GM12878 (cell line): ENCODE results near the gene CHRM1. TPM values are rescaled to one million over a fixed set of nuclear protein-coding genes. Genes with fewer than 3 reads are reported as not detected.

Experiments used
- ATAC-seq: fragments of 200-7000 bp; cut with Tn5 transposase; 3 replicates; pipeline ENCODE4 v1.9.1; 2020; ENCODE audit warnings: mild to moderate bottlenecking, moderate library complexity
- BruUV-seq: library from RNA; stranded (reverse); fragments of 400-500 nt; replicated peaks from 2 replicates; lab custom pipeline; 2021; lab: Mats Ljungman, UMichigan
- CTCF ChIA-PET: fragments of 300-600 bp; sonication (Branson Sonifier 250); formaldehyde crosslinking; extraction: SDS; loops from one replicate; lab custom pipeline; 2021; ENCODE audit warnings: inconsistent platforms; lab: Yijun Ruan, JAX
- POLR2A ChIA-PET: fragments of 350-600 bp; formaldehyde crosslinking; extraction: SDS; loops from one replicate; lab custom pipeline; 2021; ENCODE audit warnings: inconsistent platforms; lab: Charles Lee
- RAD21 ChIA-PET: fragments of 300-600 bp; sonication (Branson Sonifier 250); formaldehyde crosslinking; loops from one replicate; lab custom pipeline; 2023; ENCODE audit warnings: antibody characterized with exemption; ENCODE audit not compliant: unreplicated experiment; lab: Charles Lee
- SMC1A ChIA-PET: fragments of 300-600 bp; sonication (Branson Sonifier 250); formaldehyde crosslinking; loops from one replicate; lab custom pipeline; 2023; ENCODE audit not compliant: unreplicated experiment, uncharacterized antibody; lab: Charles Lee
- DNase-seq: peaks from one replicate; pipeline ENCODE4 v3.0.0-alpha.2; 2011; ENCODE audit warnings: low read depth, low spot score
- FAIRE-seq: peaks from 3 replicates; lab custom pipeline; 2011; peaks lifted over from hg19 to GRCh38; lab: Jason Lieb, UNC
- H2AFZ ChIP-seq: 2 replicates; pipeline ENCODE4 v1.6.0; 2011; ENCODE audit warnings: low read depth, low read length, control low read depth; ENCODE audit not compliant: control insufficient read depth
- H3K27ac ChIP-seq: 2 replicates; pipeline ENCODE4 v1.5.1; 2011; ENCODE audit warnings: control low read depth; ENCODE audit not compliant: control insufficient read depth, insufficient read depth
- H3K27me3 ChIP-seq, 2 experiments: replicated peaks in 1 of 2; 2 replicates each; pipeline versions ENCODE4 v1.6.0 to v1.6.1; 2011; ENCODE audit warnings: low read length in 1 of 2; ENCODE audit not compliant: control insufficient read depth in 2 of 2, insufficient read depth in 2 of 2
- H3K36me3 ChIP-seq, 2 experiments: 2 replicates each; pipeline ENCODE4 v1.5.1; 2011; ENCODE audit warnings: low read length in 1 of 2; ENCODE audit not compliant: control insufficient read depth in 2 of 2, insufficient read depth in 2 of 2
- H3K4me1 ChIP-seq: 2 replicates; pipeline ENCODE4 v1.6.1; 2011; ENCODE audit warnings: mild to moderate bottlenecking, low read length, moderate library complexity, mixed read lengths; ENCODE audit not compliant: control insufficient read depth, insufficient read depth
- H3K4me2 ChIP-seq: 2 replicates; pipeline ENCODE4 v1.6.0; 2011; ENCODE audit warnings: control low read depth; ENCODE audit not compliant: control insufficient read depth, insufficient read depth
- H3K4me3 ChIP-seq: fragments of 200-600 bp; sonication (generic); 2 replicates; pipeline ENCODE4 v1.5.1; 2016
- H3K79me2 ChIP-seq: 2 replicates; pipeline ENCODE4 v1.6.0; 2011; ENCODE audit warnings: low read length; ENCODE audit not compliant: control insufficient read depth, insufficient read depth
- H3K9ac ChIP-seq: 2 replicates; pipeline ENCODE4 v1.8.0; 2011; ENCODE audit warnings: low read length, control low read depth, mixed read lengths; ENCODE audit not compliant: control insufficient read depth, insufficient read depth
- H3K9me3 ChIP-seq: replicated peaks from 3 replicates; pipeline ENCODE4 v1.5.1; 2011; ENCODE audit warnings: mild to moderate bottlenecking, low read length; ENCODE audit not compliant: control insufficient read depth, insufficient read depth
- H4K20me1 ChIP-seq: 2 replicates; pipeline ENCODE4 v1.6.0; 2011; ENCODE audit not compliant: control insufficient read depth, insufficient read depth
- ASH2L ChIP-seq: fragments of 300-600, 200-600 bp; sonication (generic); IDR thresholded peaks from 2 replicates; pipeline ENCODE4 v1.6.1; 2017; ENCODE audit warnings: low read depth, mild to moderate bottlenecking, borderline replicate concordance
- ESRRA ChIP-seq: IDR thresholded peaks from 2 replicates; pipeline ENCODE4 v1.6.1; 2012; ENCODE audit warnings: mild to moderate bottlenecking, low read length, improper control_type of control experiment
- IRF3 ChIP-seq: fragments of 450-650 bp; IDR thresholded peaks from 2 replicates; pipeline ENCODE4 v1.6.1; 2014; ENCODE audit warnings: mild to moderate bottlenecking
- MTA3 ChIP-seq: IDR thresholded peaks from 2 replicates; pipeline ENCODE4 v1.6.1; 2012; ENCODE audit warnings: low read length, inconsistent platforms, borderline replicate concordance
- NRF1 ChIP-seq: conservative IDR thresholded peaks from 2 replicates; pipeline ENCODE4 v1.6.1; 2011; ENCODE audit warnings: mild to moderate bottlenecking, low read depth, low read length, improper control_type of control experiment
- POU2F2 ChIP-seq: IDR thresholded peaks from 3 replicates; pipeline ENCODE4 v1.6.1; 2011; ENCODE audit warnings: low read depth, mild to moderate bottlenecking, low read length, borderline replicate concordance
- RELA ChIP-seq: fragments of 450-650 bp; IDR thresholded peaks from 2 replicates; pipeline ENCODE4 v1.8.0; 2014; ENCODE audit warnings: borderline replicate concordance; ENCODE audit not compliant: partially characterized antibody
- SIX5 ChIP-seq: IDR thresholded peaks from 2 replicates; pipeline ENCODE4 v1.6.1; 2011; ENCODE audit warnings: mild to moderate bottlenecking, low read depth, low read length, moderate library complexity; ENCODE audit not compliant: severe bottlenecking
- STAT3 ChIP-seq: IDR thresholded peaks from 2 replicates; pipeline ENCODE4 v1.6.1; 2011; ENCODE audit warnings: low read depth, low read length, improper control_type of control experiment
- SUPT20H ChIP-seq: IDR thresholded peaks from 2 replicates; pipeline ENCODE4 v1.6.1; 2011; ENCODE audit warnings: low read depth, mild to moderate bottlenecking, low read length, moderate library complexity, borderline replicate concordance; ENCODE audit not compliant: control insufficient read depth
- SUZ12 ChIP-seq: fragments of 200-600 bp; sonication (generic); IDR thresholded peaks from one replicate; pipeline ENCODE4 v1.6.1; 2018; ENCODE audit warnings: antibody characterized with exemption, mild to moderate bottlenecking; ENCODE audit not compliant: unreplicated experiment
- TCF12 ChIP-seq: IDR thresholded peaks from 2 replicates; pipeline ENCODE4 v1.6.1; 2011; ENCODE audit warnings: low read depth, mild to moderate bottlenecking, low read length
- ZNF622 ChIP-seq: fragments of 450-650 bp; IDR thresholded peaks from 2 replicates; pipeline ENCODE4 v1.6.1; 2017; ENCODE audit warnings: mild to moderate bottlenecking, inconsistent platforms
- WGBS: methylation state at CpG from one replicate; pipeline ENCODE4 v1.1.6; 2016; ENCODE audit warnings: low lambda C conversion rate; ENCODE audit not compliant: insufficient replicate concordance, insufficient coverage; ENCODE audit errors: missing lambda C conversion rate; 5-methylcytosine and 5-hydroxymethylcytosine counted together
- in situ Hi-C: fragments of 300-500 bp; cut with MboI; formaldehyde crosslinking; loops from 9 replicates; pipeline ENCODE4 v1.14.3; 2018; ENCODE audit warnings: mixed read lengths
- intact Hi-C: fragments of 100-400 bp; cut with micrococcal nuclease; formaldehyde crosslinking; loops from one replicate; pipeline ENCODE4 v1.14.2; 2022; ENCODE audit not compliant: unreplicated experiment
- polyA plus RNA-seq, 11 experiments: library from polyadenylated mRNA; depleted of rRNA in 4 of 11; unstranded in 6 of 11; stranded (reverse) in 5 of 11; fragments of >200 nt; fragmentation: Nextera tagmentation in 4 of 11; fragmentation: Illumina TruSeq in 1 of 11; extraction: Ambion mirVana in 4 of 11; extraction: Trizol in 1 of 11; gene quantifications; 1 replicate in 1 of 11; 2 replicates in 10 of 11; pipeline versions ENCODE4 v1.2.1 to v1.2.3, GENCODE V29; 2011 to 2016; ENCODE audit warnings: inconsistent platforms in 2 of 11, missing spikeins in 2 of 11, low read depth in 1 of 11
- total RNA-seq, 4 experiments: library from RNA; depleted of rRNA in 3 of 4; stranded (reverse); fragments of >200 nt in 3 of 4; fragmentation: Illumina TruSeq in 1 of 4; extraction: Trizol in 1 of 4; gene quantifications; 2 replicates each; pipeline versions ENCODE4 v1.2.1 to v1.2.3, GENCODE V29; 2013 to 2021
- TF ChIP-seq, protein P1 (sequence below): fragments of 450-650 bp; IDR thresholded peaks from 2 replicates; pipeline ENCODE4 v1.6.1; 2016; ENCODE audit warnings: mild to moderate bottlenecking, moderate library complexity, borderline replicate concordance

The CHRM1 gene
- total and polyA plus RNA-seq, 10 of the 15 experiments (the other 5 are each of a cell fraction or from before 2014, with no cell fraction given): not detected

DNA sequence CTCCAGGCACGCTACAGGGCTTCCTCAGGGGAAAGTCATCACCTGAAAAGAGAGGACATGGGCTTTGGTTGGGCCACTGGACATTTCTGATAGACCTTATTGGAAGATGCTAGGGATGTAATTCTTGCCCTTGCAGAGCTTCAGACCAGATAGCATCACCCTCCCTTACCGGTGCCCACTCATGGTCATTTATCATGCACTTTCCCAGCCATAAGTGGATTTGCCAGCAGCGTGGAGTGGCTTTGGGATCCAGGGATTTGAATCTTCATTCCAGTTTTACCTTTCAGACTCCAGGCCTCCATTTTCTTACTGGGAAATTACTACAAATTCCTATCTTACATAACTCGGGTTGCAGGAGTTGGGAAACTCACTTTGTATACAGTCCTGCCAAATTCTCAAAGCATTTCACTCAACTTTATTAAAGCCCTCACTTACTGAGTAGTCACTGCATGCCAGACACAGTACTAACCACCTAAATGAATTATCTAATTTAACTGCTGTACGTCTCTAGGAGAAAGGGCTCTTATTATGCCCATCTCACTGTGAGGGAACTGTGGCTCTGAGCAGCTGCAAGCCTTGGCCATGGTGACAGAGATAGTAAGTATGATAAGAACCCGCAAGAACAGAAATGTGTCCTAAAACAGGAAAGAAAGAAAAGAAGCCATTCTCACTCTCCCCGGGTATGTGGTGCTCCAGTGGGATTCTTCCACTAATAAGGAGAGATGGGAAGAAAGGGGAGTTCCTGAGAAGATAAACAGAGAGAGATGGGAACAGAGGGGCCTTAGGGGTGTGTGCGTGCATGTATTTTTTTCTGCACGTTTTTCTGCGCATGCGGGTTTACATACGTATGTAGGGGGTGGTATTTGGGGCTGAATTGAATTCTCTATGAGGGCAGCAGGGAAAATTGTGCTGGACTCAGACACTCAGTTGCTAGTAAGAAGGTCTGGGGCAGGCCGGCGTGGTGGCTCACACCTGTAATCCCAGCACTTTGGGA lies 9.7 kb downstream of the CHRM1 start:
- ChIA-PET SMC1A (interaction anchor here (10.0 kb wide), 1 partner anchor 110 kb away, joined by 116 read pairs; no protein-coding TSS in a partner anchor), CTCF (interaction anchor here (11.9 kb wide), 1 partner anchor 110 kb away, joined by 327 read pairs; no protein-coding TSS in a partner anchor), RAD21 (interaction anchor here (3.7 kb wide), 1 partner anchor 112 kb away, joined by 22 read pairs; no protein-coding TSS in a partner anchor), POLR2A (no interaction called here)
- Histone ChIP-seq H3K27ac (no peak overlapping the region), H3K4me3 (no peak overlapping the region), H3K4me2 (no peak overlapping the region), H3K9ac (no peak overlapping the region), H3K9me3 (no peaks in the 10 kb centered on the region), H3K36me3 (no peaks in the 10 kb centered on the region), H2AFZ (no peak overlapping the region), H4K20me1 (no peaks in the 10 kb centered on the region), H3K27me3 (peaks cover 0 to 3% of the 10 kb centered on the region in 2 experiments), H3K79me2 (no peaks in the 10 kb centered on the region), H3K4me1 (no peaks in the 10 kb centered on the region)
- intact Hi-C loops (no loop called here), in situ Hi-C loops (no loop called here)
- 46% methylated on average over 14 of the region's 14 CpGs for WGBS
- no peak for ATAC-seq
- no TSS peak for BruUV-seq
- TF ChIP-seq ESRRA (no peak), ASH2L (no peak), STAT3 (no peak), IRF3 (no peak), NRF1 (no peak), RELA (no peak), MTA3 (no peak), SUPT20H (no peak), SIX5 (no peak), SUZ12 (no peak), TCF12 (no peak), ZNF622 (no peak), POU2F2 (no peak)
- TF ChIP-seq, protein P1, sequence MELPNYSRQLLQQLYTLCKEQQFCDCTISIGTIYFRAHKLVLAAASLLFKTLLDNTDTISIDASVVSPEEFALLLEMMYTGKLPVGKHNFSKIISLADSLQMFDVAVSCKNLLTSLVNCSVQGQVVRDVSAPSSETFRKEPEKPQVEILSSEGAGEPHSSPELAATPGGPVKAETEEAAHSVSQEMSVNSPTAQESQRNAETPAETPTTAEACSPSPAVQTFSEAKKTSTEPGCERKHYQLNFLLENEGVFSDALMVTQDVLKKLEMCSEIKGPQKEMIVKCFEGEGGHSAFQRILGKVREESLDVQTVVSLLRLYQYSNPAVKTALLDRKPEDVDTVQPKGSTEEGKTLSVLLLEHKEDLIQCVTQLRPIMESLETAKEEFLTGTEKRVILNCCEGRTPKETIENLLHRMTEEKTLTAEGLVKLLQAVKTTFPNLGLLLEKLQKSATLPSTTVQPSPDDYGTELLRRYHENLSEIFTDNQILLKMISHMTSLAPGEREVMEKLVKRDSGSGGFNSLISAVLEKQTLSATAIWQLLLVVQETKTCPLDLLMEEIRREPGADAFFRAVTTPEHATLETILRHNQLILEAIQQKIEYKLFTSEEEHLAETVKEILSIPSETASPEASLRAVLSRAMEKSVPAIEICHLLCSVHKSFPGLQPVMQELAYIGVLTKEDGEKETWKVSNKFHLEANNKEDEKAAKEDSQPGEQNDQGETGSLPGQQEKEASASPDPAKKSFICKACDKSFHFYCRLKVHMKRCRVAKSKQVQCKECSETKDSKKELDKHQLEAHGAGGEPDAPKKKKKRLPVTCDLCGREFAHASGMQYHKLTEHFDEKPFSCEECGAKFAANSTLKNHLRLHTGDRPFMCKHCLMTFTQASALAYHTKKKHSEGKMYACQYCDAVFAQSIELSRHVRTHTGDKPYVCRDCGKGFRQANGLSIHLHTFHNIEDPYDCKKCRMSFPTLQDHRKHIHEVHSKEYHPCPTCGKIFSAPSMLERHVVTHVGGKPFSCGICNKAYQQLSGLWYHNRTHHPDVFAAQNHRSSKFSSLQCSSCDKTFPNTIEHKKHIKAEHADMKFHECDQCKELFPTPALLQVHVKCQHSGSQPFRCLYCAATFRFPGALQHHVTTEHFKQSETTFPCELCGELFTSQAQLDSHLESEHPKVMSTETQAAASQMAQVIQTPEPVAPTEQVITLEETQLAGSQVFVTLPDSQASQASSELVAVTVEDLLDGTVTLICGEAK: no peak
- DNase-seq: no peak
- no peak for FAIRE-seq
